Mesothelial cell of epicardium (in vitro differentiated cells): ENCODE measurements around the gene TRAF3IP1. TPM values are rescaled to one million over a fixed set of nuclear protein-coding genes. Genes with fewer than 3 reads are reported as not detected.
"Not testable (repeated sequence)": the region's sequence is repeated elsewhere in the genome, so short reads cannot be mapped to it uniquely, and the experiment has no call there.

Source experiments
- DNase-seq, 2 experiments: peaks; one replicate each; pipeline ENCODE4 v3.0.0; 2021; ENCODE audit warnings: low spot score in 2 of 2; ENCODE audit not compliant: unreplicated experiment in 2 of 2
- H3K27ac Mint-ChIP-seq: 2 replicates; pipeline ENCODE4 v1.8.0; 2021; ENCODE audit warnings: mixed read lengths
- H3K27me3 Mint-ChIP-seq: 2 replicates; pipeline ENCODE4 v1.8.0; 2021; ENCODE audit warnings: low read depth, mixed read lengths
- H3K36me3 Mint-ChIP-seq: 2 replicates; pipeline ENCODE4 v1.8.0; 2021; ENCODE audit warnings: mixed read lengths
- H3K4me1 Mint-ChIP-seq: 2 replicates; pipeline ENCODE4 v1.8.0; 2021; ENCODE audit warnings: mixed read lengths
- H3K4me3 Mint-ChIP-seq: 2 replicates; pipeline ENCODE4 v1.8.0; 2021; ENCODE audit warnings: mild to moderate bottlenecking, moderate library complexity, mixed read lengths
- H3K9me3 Mint-ChIP-seq: 2 replicates; pipeline ENCODE4 v1.8.0; 2021; ENCODE audit warnings: mixed read lengths
- total RNA-seq: library from RNA; stranded (reverse); gene quantifications from 3 replicates; pipeline ENCODE4 v1.2.1, GENCODE V29; 2021
- TF ChIP-seq, protein P1 (sequence below): fragments of 200-600 bp; sonication (generic); IDR thresholded peaks from one replicate; pipeline ENCODE4 v1.5.0; 2021; ENCODE audit warnings: antibody characterized with exemption; ENCODE audit not compliant: unreplicated experiment

Gene TRAF3IP1
- total RNA-seq, 1 donor from 2014 or later = 17.5 TPM

DNA sequence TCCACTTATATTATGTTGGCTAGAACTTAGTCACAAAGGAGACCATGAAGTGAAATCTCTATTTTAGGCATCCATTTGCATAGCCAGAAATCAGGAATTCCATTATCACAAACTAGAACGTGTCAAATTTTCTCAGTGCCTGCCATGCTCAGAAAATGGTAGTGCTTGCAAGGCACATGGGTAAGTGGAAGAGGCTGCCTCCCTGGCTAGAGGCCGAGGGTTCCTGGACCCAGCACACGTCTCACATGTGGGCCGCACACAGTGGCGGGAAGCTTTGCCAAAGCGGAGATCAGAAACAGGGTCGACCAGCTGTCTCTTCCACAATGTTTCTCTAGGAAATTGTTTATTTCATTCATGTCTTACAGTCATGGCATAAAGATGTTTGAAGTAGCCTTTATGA lies 42.3 kb downstream of the TRAF3IP1 start:
- peaks cover 31% of the 10 kb centered on the region for H3K36me3 Mint-ChIP-seq

DNA sequence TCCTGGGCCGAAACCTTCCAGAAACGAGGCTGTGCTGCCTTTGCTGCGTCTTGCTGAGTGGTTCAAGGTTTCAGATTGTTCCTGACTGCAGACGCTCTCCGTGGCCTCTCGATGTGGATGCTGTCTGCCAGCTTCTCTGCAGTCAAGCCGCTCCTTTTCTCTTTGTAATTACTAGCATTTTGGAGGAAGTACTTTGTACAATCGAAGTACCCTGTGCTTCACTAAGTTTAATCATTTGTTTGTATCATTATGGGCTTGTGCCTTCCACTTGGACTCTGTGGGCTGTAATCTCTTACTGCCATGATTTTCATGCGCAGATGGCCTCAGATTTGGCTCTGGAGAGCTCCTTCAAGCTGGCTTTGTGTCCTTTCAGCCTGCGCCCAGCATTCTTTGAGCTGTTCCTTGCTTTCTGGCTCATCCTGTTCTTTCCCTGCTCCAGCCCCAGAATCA lies 49.3 kb downstream of the TRAF3IP1 start:
- Mint-ChIP-seq H3K4me3 (no peak overlapping the region), H3K36me3 (peaks cover 16% of the 10 kb centered on the region), H3K27me3 (no peaks in the 10 kb centered on the region), H3K4me1 (peaks cover 10% of the 10 kb centered on the region), H3K9me3 (peaks cover 9% of the 10 kb centered on the region), H3K27ac (peak overlapping the region; percentile 15)
- DNase-seq = no peak
- TF ChIP-seq, protein P1, sequence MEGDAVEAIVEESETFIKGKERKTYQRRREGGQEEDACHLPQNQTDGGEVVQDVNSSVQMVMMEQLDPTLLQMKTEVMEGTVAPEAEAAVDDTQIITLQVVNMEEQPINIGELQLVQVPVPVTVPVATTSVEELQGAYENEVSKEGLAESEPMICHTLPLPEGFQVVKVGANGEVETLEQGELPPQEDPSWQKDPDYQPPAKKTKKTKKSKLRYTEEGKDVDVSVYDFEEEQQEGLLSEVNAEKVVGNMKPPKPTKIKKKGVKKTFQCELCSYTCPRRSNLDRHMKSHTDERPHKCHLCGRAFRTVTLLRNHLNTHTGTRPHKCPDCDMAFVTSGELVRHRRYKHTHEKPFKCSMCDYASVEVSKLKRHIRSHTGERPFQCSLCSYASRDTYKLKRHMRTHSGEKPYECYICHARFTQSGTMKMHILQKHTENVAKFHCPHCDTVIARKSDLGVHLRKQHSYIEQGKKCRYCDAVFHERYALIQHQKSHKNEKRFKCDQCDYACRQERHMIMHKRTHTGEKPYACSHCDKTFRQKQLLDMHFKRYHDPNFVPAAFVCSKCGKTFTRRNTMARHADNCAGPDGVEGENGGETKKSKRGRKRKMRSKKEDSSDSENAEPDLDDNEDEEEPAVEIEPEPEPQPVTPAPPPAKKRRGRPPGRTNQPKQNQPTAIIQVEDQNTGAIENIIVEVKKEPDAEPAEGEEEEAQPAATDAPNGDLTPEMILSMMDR = no peak

More for the DNA sequence above, 42.3 kb downstream of the TRAF3IP1 start:
- Mint-ChIP-seq H3K27ac (no peak overlapping the region), H3K4me3 (no peak overlapping the region), H3K9me3 (peaks cover 6% of the 10 kb centered on the region), H3K4me1 (no peaks in the 10 kb centered on the region), H3K27me3 (no peaks in the 10 kb centered on the region)
- no peak for DNase-seq
- TF ChIP-seq, protein P1 = no peak

DNA sequence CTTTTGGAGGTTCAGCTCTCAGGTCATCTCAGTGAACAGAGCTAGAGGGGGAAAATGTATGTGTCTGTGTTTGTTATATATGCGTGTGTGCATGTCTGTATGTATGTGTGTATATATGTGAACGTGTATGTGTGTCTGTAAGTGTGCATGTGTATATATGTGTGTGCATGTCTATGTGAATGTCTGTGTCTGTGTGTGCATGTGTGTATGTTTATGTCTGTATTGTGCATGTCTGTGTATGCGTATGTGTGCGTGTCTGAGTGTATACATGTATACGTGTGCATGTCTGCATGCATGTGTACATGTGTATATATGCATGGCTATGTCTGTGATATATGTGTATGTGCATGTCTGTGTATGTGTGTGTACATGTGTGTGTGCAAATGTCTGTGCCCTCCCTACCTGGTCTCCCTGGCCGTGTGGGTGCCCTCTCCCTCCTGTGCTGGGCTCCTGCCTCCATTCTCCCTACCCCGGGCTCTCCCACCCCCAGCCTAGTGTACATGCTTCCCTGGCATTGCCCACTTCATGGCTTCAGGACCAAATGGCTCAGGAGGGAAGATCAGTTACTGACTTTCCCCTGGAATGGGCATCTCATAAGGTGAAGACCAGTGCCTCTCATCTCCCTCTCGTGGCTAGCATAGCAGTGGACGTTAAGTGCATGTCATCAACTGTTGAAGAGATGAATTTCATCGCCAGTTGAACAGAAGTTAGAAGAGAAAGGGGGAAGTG lies 49.9 kb downstream of the TRAF3IP1 start:
- peaks cover 19% of the 10 kb centered on the region for H3K36me3 Mint-ChIP-seq
- H3K27me3 Mint-ChIP-seq = no peaks in the 10 kb centered on the region
- H3K27ac Mint-ChIP-seq = peak overlapping the region; percentile 15

DNA sequence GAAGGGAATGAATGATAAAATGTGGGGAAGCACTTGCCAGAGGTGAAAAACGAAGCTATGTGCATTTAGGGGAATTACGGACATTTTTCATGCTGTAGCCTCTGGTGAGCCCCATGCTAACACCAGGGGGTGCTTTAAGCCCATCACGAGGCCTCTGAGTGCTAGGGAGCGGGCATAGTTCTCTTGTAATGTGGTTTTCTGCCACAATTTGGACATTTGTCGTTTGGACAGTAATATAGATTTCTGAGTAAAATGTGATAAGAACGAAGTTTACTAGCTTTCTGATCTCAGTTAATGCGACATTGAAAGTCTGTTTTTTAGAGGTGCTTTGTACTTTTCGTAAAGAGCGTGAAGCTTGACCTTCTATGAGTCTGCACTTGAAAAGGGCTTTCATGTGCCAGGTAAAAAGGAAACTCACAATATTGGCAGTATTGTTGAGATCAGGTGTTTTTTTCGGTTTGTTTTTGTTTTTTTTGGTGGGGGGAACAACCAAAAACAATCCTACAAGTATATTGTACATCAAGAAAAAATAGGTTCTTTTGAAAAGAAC lies 50.6 kb downstream of the TRAF3IP1 start:
- Mint-ChIP-seq H3K4me1 (peaks cover 10% of the 10 kb centered on the region), H3K36me3 (peaks cover 19% of the 10 kb centered on the region), H3K27me3 (no peaks in the 10 kb centered on the region), H3K9me3 (peaks cover 9% of the 10 kb centered on the region), H3K4me3 (no peak overlapping the region), H3K27ac (no peak overlapping the region)
- peak in 1 of 2 experiments; percentile 64 for DNase-seq
- TF ChIP-seq, protein P1 = no peak

More for the DNA sequence above, 49.9 kb downstream of the TRAF3IP1 start:
- Mint-ChIP-seq H3K4me1 (peaks cover 10% of the 10 kb centered on the region), H3K4me3 (no peak overlapping the region), H3K9me3 (peaks cover 9% of the 10 kb centered on the region)
- DNase-seq = no peak
- TF ChIP-seq, protein P1 = no peak

GRCh38 chr2:238372277-238372676 lies 52.0 kb downstream of the TRAF3IP1 start:
- H3K27ac Mint-ChIP-seq, H3K9me3 Mint-ChIP-seq, H3K4me1 Mint-ChIP-seq, DNase-seq, H3K27me3 Mint-ChIP-seq, H3K4me3 Mint-ChIP-seq: not testable (repeated sequence)
- H3K36me3 Mint-ChIP-seq = peaks cover 19% of the 10 kb centered on the region

- Mint-ChIP-seq H3K4me1 (peaks cover 9% of the 10 kb centered on the region), H3K36me3 (peaks cover 24% of the 10 kb centered on the region), H3K27me3 (peaks cover 1% of the 10 kb centered on the region), H3K27ac (no peak overlapping the region), H3K9me3 (peaks cover 9% of the 10 kb centered on the region), H3K4me3 (no peak overlapping the region)
- no peak for DNase-seq
- TF ChIP-seq, protein P1 = no peak
Measured at GRCh38 chr2:238376884-238377391, 56.6 kb downstream of the TRAF3IP1 start.
